HG03095 (cell line): ENCODE results near the gene PAQR4.

Experiments
- ATAC-seq: cut with Tn5 transposase; IDR thresholded peaks from one replicate; pipeline ENCODE4 v1.9.1; 2021; ENCODE audit warnings: moderate library complexity; ENCODE audit not compliant: unreplicated experiment

The PAQR4 gene

GRCh38 chr16:3003582-3004270 is 34.6 kb downstream of the PAQR4 start:
- ATAC-seq, result peak; percentile 92

GRCh38 chr16:3004319-3004718 is 35.2 kb downstream of the PAQR4 start:
- no peak for ATAC-seq

- ATAC-seq, result no peak
Measured at GRCh38 chr16:3004781-3005284, 35.7 kb downstream of the PAQR4 start.

- no peak for ATAC-seq
Measured at GRCh38 chr16:3007059-3007956, 38.2 kb downstream of the PAQR4 start.

- ATAC-seq, result no peak
Measured at GRCh38 chr16:3007957-3008689, 39.0 kb downstream of the PAQR4 start.

- no peak for ATAC-seq
Measured at GRCh38 chr16:3008690-3009037, 39.5 kb downstream of the PAQR4 start.

GRCh38 chr16:3009568-3010390 is 40.6 kb downstream of the PAQR4 start:
- ATAC-seq, result no peak

GRCh38 chr16:3010510-3010909 is 41.4 kb downstream of the PAQR4 start:
- ATAC-seq, result no peak

GRCh38 chr16:3012246-3012645 is 43.1 kb downstream of the PAQR4 start:
- no peak for ATAC-seq

GRCh38 chr16:3012828-3013420 is 43.8 kb downstream of the PAQR4 start, which contains the start of gene CLDN9:
Gene CLDN9, plus strand, starts transcription at chr16:3012923. Its CDS starts 440 bp downstream, at chr16:3013363.
- no peak for ATAC-seq

GRCh38 chr16:3013491-3013951 is 44.4 kb downstream of the PAQR4 start:
- no peak for ATAC-seq

- no peak for ATAC-seq
Measured at GRCh38 chr16:3013998-3014690, 45.0 kb downstream of the PAQR4 start.

- ATAC-seq, result no peak
Measured at GRCh38 chr16:3014971-3015370, 45.8 kb downstream of the PAQR4 start.

- ATAC-seq, result no peak
Measured at GRCh38 chr16:3015865-3016521, 46.8 kb downstream of the PAQR4 start.

- no peak for ATAC-seq
Measured at GRCh38 chr16:3017344-3017743, 48.2 kb downstream of the PAQR4 start.

GRCh38 chr16:3017794-3018506 is 48.8 kb downstream of the PAQR4 start, which contains the start of gene CLDN6:
Gene CLDN6, minus strand, starts transcription at chr16:3018183. Its CDS starts 2,162 bp downstream, at chr16:3016021.
- ATAC-seq, result no peak

- ATAC-seq, result no peak
Measured at GRCh38 chr16:3019594-3020246, 50.6 kb downstream of the PAQR4 start.

GRCh38 chr16:3020247-3020603 is 51.1 kb downstream of the PAQR4 start, which contains the start of gene TNFRSF12A:
Gene TNFRSF12A, plus strand, starts transcription at chr16:3020368. Its CDS starts 30 bp downstream, at chr16:3020398.
- no peak for ATAC-seq
